ENCODE results near the gene COL18A1. TPM values are rescaled to one million over a fixed set of nuclear protein-coding genes. Genes with fewer than 3 reads are reported as not detected.

COL18A1 gene
- total RNA-seq, 1 experiment from 2014 or later: 19.5 TPM

DNA sequence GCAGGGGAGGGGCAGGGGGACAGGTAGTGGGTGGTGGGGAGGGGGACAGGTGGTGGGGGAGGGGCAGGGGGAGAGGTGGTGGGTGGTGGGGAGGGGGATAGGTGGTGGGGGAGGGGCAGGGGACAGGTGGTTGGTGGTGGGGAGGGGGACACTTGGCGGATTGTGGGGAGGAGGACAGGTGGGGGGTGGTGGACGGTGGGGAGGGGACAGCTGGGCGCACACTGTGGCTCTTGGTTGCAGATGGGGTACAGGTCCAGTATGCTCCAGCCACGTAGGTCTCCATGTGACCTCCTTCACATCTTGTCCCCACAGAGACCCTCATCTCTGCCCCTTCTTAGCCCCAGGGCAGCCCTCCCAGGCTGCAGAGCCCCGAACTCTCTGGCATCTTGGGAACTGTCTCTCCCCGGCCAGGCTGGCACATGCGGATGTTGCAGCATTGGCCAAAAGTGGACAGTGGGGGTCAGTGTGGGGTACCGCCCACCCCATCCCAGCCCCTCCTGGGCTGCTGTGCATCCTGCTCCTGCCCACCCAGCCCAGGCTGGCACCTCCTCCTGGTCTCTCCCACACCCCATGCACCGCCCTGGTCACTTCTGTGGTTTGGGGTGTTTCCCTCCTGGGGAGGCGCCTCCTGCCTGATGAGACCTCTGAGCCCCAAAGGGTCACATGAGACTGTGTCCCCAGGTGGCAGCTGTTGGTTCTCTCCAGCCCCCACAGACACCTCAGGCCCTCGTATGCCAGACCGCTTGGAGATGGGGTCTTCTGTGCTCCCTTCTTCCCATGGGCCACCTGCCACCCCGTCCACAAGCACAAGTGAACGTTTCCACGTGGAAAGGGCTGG, 144.9 kb downstream of the COL18A1 start:
- peaks cover 17% of the 10 kb centered on the region for H3K27me3 ChIP-seq
- H3K36me3 ChIP-seq: no peaks in the 10 kb centered on the region
- H3K27ac ChIP-seq: no peak overlapping the region
- H3K4me3 ChIP-seq: no peak overlapping the region
- no peak for DNase-seq
- no peaks in the 10 kb centered on the region for H3K4me1 ChIP-seq
- H3K9me3 ChIP-seq (replicated peaks): no peaks in the 10 kb centered on the region

DNA sequence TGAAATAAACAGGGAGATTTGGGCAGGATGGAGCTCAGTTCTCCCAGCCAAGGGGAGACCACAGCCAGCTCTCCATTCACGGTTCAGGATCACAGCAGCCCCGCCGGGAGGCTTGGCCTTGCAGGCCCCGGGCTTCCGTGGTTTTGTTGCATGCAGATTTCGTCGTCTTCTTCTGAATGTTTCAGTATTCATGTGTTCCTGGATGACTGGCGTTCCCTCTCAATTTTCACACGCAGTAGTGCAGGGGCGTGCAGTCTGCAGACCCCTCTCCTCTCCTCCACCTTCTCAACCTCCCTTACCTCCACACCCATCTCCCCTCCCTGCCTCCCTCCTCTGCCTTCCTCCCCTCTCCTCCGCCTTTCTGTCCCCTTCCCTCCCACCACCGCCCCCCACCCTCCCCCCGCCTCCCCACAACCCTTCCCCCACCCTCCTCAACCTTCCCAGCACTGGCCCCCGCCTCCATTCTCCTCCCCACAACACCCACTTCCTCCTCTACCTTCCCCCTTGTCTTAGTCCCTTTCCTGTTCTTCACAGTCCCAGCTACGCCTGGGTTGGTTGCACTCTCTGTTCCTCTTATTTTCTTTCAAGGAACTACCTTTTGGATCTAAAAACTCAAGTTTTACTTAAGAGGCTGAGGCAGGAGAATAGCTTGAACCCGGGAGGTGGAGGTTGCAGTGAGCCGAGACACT, 145.7 kb downstream of the COL18A1 start:
- no peaks in the 10 kb centered on the region for H3K36me3 ChIP-seq
- H3K27me3 ChIP-seq: peaks cover 17% of the 10 kb centered on the region
- H3K27ac ChIP-seq: no peak overlapping the region
- H3K4me3 ChIP-seq: no peak overlapping the region
- DNase-seq: no peak
- H3K9me3 ChIP-seq (replicated peaks): no peaks in the 10 kb centered on the region
- H3K4me1 ChIP-seq: no peaks in the 10 kb centered on the region

DNA sequence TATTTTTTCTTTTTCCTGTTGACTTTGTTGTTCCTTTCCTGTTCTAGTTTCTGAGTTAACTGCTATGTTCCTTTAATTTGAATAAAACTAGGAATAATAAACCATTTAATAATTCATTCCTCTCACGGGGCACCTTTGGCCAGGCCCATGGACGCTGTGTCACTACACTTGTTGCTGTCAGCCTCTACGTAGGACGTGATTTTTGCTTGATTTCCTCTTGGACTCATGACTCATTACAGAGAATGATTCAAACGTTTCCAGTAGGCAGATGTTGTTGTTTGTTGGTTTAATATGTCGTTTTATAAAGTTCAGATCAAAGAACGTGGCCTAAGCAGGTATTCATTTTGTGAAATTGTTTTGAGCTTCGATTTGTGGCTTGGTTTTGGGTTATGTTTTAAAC, 146.4 kb downstream of the COL18A1 start:
- Histone ChIP-seq H3K4me3 (no peak overlapping the region), H3K9me3 (replicated peaks) (no peaks in the 10 kb centered on the region), H3K27me3 (peaks cover 17% of the 10 kb centered on the region), H3K27ac (no peak overlapping the region), H3K36me3 (no peaks in the 10 kb centered on the region), H3K4me1 (no peaks in the 10 kb centered on the region)
- DNase-seq: no peak

DNA sequence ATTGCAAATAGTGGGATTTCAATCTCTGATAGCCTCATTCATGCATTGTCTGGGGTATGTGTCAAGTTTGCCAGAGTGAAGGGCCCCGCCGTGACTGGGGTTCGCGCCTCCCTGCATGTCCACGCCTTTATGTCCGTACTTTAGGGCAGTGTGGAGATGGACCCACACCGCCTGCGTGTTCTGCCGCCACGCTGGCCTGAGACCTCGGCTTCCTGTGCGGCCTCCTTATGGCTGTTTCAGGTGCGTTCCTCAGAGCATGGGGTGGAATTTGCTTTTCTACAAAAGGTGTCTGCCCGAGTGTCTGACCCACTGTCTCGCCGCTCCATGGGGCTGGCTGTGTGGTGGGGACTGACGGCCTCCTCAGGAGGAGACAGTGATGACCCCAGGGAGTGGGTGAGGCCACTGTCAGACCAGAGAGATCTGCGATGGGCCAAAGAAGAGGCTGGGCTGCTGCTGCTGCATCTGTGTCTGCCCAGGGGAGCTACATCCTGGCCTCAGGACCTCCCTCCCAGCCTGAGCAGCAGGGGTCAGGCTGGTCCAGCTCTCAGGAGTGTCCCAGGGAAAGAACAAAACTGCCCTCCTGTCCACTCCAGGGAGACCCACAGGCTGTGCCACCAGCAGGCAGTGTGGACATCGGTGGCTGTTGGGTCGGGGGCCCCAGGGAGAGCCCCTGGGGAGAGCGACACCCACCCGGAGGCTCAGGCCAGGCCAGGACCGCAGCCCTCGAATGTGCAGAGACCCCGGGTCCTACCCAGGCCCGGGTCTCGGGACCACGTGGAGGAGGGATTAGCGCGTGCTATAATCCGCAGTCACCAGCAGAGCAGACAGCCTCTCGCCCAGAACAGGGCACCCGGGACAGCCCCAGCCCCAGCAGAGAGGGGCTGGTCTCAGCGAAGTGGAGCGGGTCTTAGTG, 147.1 kb downstream of the COL18A1 start:
- Histone ChIP-seq H3K36me3 (no peaks in the 10 kb centered on the region), H3K9me3 (replicated peaks) (no peaks in the 10 kb centered on the region), H3K27me3 (peaks cover 17% of the 10 kb centered on the region), H3K4me3 (no peak overlapping the region), H3K4me1 (no peaks in the 10 kb centered on the region), H3K27ac (no peak overlapping the region)
- no peak for DNase-seq

DNA sequence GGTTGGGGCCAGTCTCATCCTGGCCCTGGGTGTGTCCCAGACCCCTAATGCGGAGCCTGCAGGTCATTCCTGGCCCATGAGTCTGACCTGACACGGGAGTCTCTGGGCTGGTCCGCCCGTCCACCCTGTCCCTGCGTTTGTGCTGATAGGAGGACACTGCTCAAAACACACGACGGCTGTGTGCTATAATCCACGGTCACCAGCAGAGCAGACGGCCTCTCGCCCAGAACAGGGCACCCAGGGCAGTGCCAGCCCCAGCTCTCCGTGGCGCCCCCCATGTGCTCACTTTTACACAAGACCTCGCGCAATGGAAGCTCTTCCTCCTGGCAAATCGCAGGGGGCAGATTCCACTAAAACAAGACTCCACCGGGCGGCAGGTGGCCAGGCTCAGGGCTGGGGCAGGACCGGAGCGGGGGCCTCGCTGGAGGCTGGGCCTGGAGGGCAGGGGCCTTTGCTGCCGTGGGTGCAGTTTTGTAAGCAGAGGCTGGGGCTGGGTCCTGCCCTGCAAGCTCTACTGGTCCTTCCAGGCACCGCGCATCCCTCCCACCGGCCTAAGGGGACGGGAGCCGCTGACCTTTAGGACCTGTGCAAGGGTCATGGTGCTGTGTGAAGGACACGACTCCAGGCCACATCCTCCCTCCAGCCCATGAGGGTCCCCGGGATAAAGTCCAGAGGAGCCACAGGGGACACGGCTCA, 147.9 kb downstream of the COL18A1 start:
- Histone ChIP-seq H3K4me1 (no peaks in the 10 kb centered on the region), H3K4me3 (no peak overlapping the region), H3K9me3 (replicated peaks) (no peaks in the 10 kb centered on the region), H3K36me3 (no peaks in the 10 kb centered on the region), H3K27me3 (peaks cover 17% of the 10 kb centered on the region), H3K27ac (no peak overlapping the region)
- DNase-seq: no peak

DNA sequence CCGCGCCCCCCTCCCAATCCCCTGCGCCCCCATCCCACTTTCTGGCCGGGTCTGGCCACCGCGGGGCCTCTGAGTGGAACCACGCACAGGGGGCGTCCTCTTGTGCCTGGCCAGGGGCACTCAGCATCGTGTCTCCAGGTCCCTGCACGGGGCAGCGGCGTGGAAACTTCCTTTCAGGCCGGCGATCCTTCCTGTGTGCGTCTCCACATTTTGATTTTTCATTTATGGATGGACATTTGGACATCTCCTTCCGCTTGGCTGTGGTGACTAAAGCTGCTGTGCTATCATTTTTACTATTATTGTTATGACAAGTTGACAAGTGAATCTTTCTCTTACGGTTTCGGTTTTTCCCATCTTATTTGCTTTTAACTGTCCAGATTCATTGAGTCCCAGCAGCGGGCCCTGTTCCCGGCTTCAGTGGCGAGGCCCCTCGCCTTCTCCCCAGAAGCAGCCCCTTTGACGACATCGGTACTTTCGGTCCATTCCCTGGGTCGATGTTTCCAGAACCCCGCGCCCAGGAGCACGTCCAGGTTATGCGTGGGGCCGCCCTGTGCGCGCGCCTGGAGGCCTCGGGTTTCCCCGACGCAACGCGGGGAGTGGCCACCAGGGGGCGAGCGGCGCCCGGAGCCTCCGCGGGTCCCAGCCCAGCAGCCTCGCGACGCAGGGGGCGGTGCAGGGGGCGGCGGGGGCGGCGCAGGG, 149.7 kb downstream of the COL18A1 start:
- H3K27me3 ChIP-seq: peaks cover 13% of the 10 kb centered on the region
- H3K9me3 ChIP-seq (replicated peaks): no peaks in the 10 kb centered on the region
- H3K27ac ChIP-seq: no peak overlapping the region
- no peaks in the 10 kb centered on the region for H3K36me3 ChIP-seq
- peak overlapping the region; percentile 66 for H3K4me3 ChIP-seq
- DNase-seq: peak; percentile 70 to 79
- H3K4me1 ChIP-seq: no peaks in the 10 kb centered on the region

DNA sequence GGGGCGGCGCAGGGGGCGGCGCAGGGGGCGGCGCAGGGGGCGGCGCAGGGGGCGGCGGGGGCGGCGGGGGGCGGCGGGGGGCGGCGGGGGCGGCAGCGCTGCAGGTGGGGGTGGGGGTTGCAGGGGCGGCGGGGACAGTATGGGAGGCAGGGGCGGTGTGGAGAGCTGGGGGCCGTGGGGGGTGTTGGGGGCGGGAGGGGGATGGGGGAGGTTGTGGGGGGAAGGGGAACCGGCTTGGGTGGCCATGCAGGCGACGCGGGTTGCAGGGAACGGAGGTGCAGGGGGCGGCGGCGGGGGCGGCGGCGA, 150.2 kb downstream of the COL18A1 start:
- Histone ChIP-seq H3K27ac (no peak overlapping the region; the same call in 1 of the 2 replicates), H3K4me1 (no peaks in the 10 kb centered on the region), H3K36me3 (no peaks in the 10 kb centered on the region), H3K9me3 (replicated peaks) (no peaks in the 10 kb centered on the region), H3K4me3 (peak overlapping the region; percentile 63), H3K27me3 (peaks cover 11% of the 10 kb centered on the region)
- DNase-seq: no peak

DNA sequence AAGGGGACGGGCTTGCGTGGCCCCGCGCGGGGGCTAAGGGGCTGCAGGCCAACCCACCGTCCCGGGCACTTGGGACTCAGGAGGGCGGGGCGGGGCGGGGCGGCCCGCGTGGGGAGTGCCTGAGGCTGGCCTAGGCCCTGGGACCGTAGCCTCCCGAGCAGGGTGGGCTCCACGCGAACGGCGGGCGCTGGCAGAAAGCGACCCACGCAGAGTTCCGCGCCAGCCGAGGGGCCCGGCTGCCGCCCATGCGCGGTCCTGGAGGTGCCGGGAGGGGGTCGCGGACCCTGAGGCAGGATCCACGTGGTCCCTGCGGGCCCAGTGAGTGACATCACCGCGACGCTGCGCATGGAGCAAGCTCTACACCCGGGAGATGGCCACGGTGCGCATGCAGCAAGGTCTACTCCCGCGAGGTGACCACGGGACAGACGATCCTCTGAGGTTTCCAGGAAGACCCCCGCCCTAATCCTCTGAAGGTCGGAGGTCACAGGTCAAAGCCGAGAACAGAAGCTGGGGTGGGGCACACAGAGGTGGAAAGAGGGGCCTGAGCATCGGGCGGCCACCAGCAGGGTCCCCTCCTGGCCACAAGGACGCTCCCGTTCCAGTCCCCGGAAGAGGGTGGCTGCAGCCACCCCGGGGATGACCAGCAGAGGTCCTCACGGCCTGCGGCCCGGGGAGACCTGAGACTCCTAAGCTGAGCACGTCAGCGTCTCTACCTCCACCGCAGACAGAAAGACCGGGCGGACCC, 150.8 kb downstream of the COL18A1 start:
- Histone ChIP-seq H3K27me3 (peaks cover 8% of the 10 kb centered on the region; the same call in 1 of the 2 replicates), H3K9me3 (replicated peaks) (no peaks in the 10 kb centered on the region), H3K36me3 (no peaks in the 10 kb centered on the region), H3K27ac (peak overlapping the region; percentile 63), H3K4me3 (peak overlapping the region; percentile 63), H3K4me1 (no peaks in the 10 kb centered on the region)
- peak; percentile 88 to 91 for DNase-seq

DNA sequence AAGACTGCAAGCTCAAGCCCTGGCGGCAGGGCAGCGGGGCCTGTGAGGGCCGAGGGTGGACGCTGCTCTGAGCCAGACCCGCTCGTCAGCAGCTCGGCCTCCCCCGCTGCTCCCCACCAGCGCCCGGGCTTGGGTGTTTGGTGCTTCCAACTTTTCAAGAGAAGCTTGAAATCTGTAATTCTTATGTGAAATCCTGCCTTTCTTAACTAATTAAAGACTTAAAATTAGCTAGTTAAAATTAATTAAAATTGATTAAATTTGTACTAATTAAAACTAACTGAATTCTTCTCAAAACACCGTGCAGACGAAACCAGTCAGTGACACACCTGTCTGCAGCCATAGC, 151.3 kb downstream of the COL18A1 start:
- peaks cover 4% of the 10 kb centered on the region; the same call in 1 of the 2 replicates for H3K27me3 ChIP-seq
- peak overlapping the region; percentile 63 for H3K4me3 ChIP-seq
- no peak overlapping the region for H3K27ac ChIP-seq
- no peaks in the 10 kb centered on the region for H3K36me3 ChIP-seq
- DNase-seq: no peak
- no peaks in the 10 kb centered on the region for H3K4me1 ChIP-seq
- no peaks in the 10 kb centered on the region for H3K9me3 ChIP-seq (replicated peaks)

DNA sequence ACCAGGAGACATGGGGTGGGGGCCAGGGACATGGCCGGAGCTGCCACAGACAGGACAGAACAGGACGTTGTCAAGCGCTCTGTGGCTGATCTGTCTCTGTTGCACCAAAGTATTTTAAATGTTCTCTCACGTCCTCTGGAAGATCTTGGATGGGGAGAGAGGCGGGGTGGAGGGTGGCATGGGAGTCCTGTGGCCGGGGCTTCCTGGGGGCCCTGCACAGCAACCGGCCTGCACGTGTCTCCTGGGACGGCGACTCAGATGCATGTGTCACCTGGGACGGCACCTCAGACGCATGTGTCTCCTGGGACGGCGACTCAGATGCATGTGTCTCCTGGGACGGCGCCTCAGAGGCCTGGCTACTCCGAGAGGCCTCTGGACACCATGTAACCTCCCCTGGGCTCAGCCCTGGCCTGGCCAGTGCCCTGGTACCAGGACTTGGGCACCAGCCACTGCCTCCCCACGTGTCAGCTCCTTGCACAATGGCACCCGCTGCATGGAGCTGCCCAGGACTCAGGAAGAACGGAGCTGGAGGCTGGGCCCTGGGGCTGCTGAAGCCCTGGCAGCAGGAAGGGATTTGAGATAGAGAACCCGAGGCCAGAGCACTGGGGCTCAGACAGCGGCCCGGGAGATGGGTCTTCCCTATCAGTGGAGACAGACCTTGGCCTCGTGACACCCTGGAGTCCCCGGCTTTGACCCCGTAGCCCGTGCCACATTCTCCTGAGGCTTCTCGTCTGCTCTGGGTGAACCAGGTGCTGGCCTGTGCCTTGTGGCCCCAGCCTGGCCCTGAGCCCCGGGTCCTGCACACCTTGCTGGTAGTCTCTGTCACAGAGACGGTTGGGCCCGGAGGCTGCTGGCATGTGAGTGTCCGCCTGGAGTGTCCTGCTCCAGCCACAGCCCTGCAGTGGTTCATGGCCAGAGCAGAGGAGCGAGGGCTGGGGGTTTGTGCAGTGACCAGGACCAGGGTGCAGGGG, 152.0 kb downstream of the COL18A1 start:
- H3K27ac ChIP-seq: no peak overlapping the region
- H3K4me3 ChIP-seq: no peak overlapping the region
- H3K27me3 ChIP-seq: no peaks in the 10 kb centered on the region
- H3K4me1 ChIP-seq: no peaks in the 10 kb centered on the region
- DNase-seq: no peak
- no peaks in the 10 kb centered on the region for H3K36me3 ChIP-seq
- H3K9me3 ChIP-seq (replicated peaks): no peaks in the 10 kb centered on the region

DNA sequence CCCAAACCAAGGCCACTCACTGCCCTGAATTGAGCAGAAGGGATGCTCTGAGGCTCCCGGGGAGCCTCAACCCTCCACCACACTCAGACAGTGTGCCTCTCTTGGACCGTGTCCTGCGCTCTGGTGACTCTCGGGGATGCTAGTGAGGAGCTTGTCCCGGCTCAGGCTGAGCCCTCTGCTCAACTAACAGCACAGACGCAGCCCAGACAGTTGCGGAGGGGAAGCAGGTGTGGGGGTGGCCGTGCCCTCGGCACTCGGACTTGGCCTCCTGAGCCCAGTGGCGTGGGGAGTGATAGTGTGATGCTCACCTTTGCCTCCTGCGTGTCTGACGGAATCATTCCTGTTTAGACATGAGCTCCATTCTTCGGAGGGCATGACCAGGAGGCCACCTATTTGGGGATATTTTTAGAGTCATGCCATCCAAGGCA, 152.7 kb downstream of the COL18A1 start:
- H3K27ac ChIP-seq: no peak overlapping the region
- no peaks in the 10 kb centered on the region for H3K36me3 ChIP-seq
- no peaks in the 10 kb centered on the region for H3K4me1 ChIP-seq
- H3K27me3 ChIP-seq: no peaks in the 10 kb centered on the region
- H3K9me3 ChIP-seq (replicated peaks): no peaks in the 10 kb centered on the region
- no peak overlapping the region for H3K4me3 ChIP-seq
- DNase-seq: no peak

DNA sequence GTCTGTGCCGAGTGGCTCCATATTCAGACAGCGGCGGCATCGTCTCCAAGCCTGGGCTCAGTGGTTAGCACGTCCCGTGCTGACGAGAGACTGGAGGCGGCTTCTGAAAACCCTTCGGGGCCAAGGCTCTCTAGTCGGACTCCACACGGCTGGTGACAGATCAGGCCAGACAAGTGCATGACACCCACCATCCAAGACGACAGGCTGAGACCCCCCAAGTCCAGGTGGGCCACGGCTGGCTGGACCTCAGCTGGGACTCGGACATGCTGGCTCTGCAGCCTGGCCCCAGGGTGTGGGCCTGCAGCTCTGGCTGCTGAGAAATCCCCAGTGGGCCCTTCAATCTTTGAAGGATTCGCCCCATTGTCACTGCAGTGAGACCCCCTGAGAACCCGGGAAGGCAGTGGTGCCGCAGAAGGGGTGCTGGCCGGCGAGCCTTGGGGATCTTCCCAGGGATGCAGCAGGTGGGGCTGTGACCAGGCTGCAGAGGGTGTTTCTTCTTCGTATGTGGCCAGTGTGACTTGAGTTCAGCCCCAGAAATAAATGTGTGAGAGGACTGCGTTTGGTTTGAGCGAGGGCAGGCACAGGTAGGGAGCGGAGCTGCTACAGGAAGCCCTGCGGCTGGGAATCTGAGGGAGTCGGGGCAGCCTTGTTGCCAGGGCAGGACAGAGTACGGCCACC, 153.2 kb downstream of the COL18A1 start:
- Histone ChIP-seq H3K36me3 (no peaks in the 10 kb centered on the region), H3K27ac (no peak overlapping the region), H3K27me3 (no peaks in the 10 kb centered on the region), H3K4me1 (no peaks in the 10 kb centered on the region), H3K4me3 (no peak overlapping the region), H3K9me3 (replicated peaks) (no peaks in the 10 kb centered on the region)
- no peak for DNase-seq
